Right renal pelvis (tissue), 4 donors: Measurements from ENCODE around the gene N4BP2L2. TPM values are rescaled to one million over a fixed set of nuclear protein-coding genes. Genes with fewer than 3 reads are reported as not detected.
"Not testable (repeated sequence)": the region's sequence is repeated elsewhere in the genome, so short reads cannot be mapped to it uniquely, and the experiment has no call there.

Source experiments
- DNase-seq, 4 donors: peaks; one replicate each; pipeline ENCODE4 v3.0.0-alpha.2; 2013; ENCODE audit warnings: low read depth in 4 of 4, low spot score in 3 of 4, missing footprints in 1 of 4
- polyA plus RNA-seq, 4 donors: library from polyadenylated mRNA; unstranded; fragments of 120-200 nt; gene quantifications; one replicate each; pipeline ENCODE4 v1.2.1, GENCODE V29; 2013; ENCODE audit not compliant: insufficient read length in 4 of 4

The N4BP2L2 gene
- polyA plus RNA-seq, result 100 to 1,000 TPM; 128 to 189 (median 163) TPM

DNA sequence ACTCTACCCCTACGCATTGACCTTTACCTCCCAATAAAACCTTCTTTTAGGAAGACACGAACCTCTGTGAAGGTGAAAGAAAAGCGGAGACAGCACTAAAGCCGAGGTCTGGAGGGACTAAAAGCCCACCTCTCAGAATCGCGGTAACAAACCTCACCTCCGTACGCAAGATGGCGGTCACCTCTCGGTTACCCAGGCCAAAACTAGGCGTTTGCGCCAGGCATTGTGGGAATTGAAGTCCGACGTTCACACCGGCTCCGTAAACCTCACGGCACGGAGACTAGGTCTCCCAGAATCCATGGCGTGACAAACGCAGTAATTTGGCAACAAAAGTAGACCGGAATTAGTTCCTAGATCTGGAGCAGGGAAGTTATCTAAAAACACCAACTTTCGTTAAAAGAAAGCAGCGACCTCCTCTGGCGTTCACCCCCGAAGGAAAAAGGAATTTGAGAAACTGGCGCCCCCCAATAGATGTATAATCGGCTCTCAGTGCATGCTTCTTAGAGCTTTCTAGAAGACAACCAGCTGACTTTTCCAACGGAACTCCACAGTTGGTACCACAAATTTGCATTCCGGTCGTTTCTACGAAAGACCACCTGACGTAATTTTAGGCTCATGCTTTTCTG lies at the start of gene N4BP2L2:
Gene N4BP2L2, minus strand, starts transcription at position 175 of the 626 bp plus-strand sequence. CDS start 1,768 bp downstream, outside the sequence.
- DNase-seq, result peak; percentile 90 to 98 (median 98)

GRCh38 chr13:32587811-32588170 lies 49.2 kb upstream of the N4BP2L2 start:
- no peak for DNase-seq

DNA sequence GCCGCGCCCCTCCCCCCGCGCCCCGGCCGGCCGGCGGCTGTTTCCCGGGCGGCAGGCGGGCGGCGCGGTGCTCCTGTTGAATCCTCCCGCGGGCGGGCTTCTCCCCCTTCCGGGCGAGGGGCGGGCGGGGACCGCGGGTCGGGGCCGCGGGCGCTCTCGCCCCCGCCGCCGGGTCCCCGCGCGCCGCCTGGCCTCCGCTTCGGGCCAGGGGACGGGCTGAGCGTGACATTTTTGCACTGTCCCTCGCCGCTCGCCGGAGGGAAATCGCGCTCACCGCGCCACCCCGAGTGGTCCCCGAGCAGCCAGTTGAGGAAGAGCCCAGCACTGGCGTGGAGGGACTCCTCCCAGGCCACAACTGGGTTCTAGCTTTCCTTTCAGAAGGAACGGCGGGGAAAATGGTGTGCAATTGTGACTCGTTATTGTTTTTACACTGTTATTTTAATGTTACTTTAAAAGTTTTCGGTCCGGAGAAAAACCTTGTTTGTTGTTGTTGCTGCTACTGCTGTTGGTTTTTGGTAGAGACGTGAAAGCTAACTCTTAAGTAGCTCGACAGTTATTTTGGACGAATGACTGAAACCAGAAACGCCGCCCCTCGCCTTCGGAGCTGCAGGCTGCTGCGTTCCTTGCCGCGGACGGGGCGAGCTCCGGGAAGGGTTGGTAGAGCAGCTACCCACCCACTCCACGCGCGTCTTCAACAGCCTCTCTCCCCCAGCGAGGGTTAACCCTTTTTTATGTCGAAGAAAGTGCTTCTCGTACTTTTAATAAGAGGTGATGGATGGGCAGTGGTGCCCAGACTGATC lies 48.6 kb upstream of the N4BP2L2 start:
- peak in 1 of 4 donors; percentile 60 for DNase-seq

- peak; percentile 85 to 91 (median 88) for DNase-seq
Observed at GRCh38 chr13:32586080-32586900, 47.7 kb upstream of the N4BP2L2 start, which contains the start of gene PDS5B. Gene PDS5B, plus strand, starts transcription at chr13:32586452. Its CDS starts 62,321 bp downstream, at chr13:32648773.

DNA sequence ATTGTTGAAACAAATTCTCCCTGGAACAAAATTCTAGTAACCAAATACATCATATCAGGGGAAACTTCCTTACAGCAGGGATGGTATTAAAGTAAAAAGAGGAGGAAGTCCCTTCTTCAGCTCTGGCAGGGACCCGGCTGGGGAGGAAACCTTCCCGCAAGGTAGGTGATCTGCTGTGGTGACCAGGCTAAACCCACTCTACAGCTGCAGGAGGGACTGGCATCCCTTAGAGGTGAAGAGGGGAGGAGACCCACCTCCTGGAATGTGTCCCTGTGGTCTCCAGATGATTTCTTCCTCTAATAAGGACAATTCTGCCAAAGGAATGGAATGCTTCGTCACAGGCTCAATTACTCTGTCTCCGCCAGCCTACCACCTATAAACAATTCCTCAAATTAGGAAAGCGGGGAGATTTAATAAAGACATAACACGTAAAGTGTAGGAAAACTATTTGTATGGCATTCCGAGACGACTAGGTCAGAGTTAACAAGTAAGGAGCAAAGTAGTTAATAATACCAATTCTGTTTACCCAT lies 47.0 kb upstream of the N4BP2L2 start:
- DNase-seq, result no peak

DNA sequence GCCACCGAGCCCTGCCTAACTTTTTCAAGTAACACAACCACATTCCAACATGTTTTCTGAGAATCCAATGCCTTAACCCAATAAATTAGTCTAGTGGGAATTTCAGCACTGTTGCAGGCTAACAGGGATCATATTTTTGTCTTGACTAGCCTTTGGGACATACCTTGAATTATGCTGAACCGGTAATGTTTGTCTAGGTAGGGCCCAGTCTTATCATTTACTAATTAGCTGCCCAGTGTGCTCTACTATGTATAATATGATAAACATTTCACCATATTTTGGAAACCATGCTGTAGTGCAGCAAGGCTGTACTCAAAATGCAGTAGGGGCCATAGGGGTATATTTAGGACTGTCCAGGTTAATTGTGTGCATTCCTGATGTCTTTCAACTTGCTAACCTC lies 44.4 kb upstream of the N4BP2L2 start:
- DNase-seq, result no peak

GRCh38 chr13:32582281-32582680 lies 43.7 kb upstream of the N4BP2L2 start:
- DNase-seq, result no peak

GRCh38 chr13:32581177-32581786 lies 42.7 kb upstream of the N4BP2L2 start:
- no peak for DNase-seq

- no peak for DNase-seq
Observed at GRCh38 chr13:32577032-32577431, 38.4 kb upstream of the N4BP2L2 start.

GRCh38 chr13:32575687-32576086 lies 37.1 kb upstream of the N4BP2L2 start:
- not testable (repeated sequence) for DNase-seq

GRCh38 chr13:32560842-32561241 lies 22.2 kb upstream of the N4BP2L2 start:
- not testable (repeated sequence) for DNase-seq

DNA sequence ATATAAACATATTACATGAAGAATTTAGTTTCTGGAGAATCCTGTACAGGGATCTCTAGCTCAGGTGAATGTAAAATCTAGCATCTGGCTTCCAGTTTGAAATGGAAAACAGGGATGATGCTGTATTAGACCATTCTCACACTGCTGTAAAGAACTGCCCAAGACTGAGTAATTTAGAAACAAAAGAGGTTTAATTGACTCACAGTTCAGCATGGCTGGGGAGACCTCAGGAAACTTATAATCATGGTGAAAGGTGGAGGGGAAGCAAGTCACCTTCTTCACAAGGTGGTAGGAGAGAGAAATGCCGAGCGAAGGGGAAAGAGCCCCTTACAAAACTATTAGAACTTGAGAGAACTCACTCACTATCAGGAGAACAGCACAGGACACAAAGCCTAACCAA lies 17.0 kb upstream of the N4BP2L2 start:
- no peak for DNase-seq

DNA sequence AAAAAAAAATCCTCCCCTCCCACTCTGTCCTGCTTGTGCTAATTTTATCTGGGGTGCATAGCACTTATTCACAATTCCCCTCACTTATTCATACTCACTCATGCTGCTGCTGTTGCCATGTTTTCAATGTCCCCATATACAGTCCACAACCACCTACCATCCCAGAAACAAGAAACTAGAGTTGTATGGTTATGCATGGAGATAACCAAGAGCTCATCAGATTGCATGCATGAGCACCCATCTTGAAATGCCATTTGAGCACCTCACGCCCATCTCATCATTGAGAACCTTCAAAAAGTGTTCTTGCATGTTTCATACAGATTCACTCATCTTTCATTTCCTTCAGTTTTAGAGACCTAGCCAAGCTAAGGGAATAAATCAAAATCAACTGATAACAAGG lies 15.1 kb upstream of the N4BP2L2 start:
- no peak for DNase-seq

GRCh38 chr13:32549788-32550187 lies 11.2 kb upstream of the N4BP2L2 start:
- DNase-seq, result no peak

- DNase-seq, result no peak
Observed at GRCh38 chr13:32548837-32549236, 10.2 kb upstream of the N4BP2L2 start.

- DNase-seq, result no peak
Observed at GRCh38 chr13:32545083-32545482, 6.5 kb upstream of the N4BP2L2 start.

GRCh38 chr13:32542221-32542620 lies 3.6 kb upstream of the N4BP2L2 start:
- DNase-seq, result no peak

GRCh38 chr13:32538143-32538620 lies 413 bp downstream of the N4BP2L2 start:
- DNase-seq, result peak in 2 of 4 donors; percentile 56 to 58

DNA sequence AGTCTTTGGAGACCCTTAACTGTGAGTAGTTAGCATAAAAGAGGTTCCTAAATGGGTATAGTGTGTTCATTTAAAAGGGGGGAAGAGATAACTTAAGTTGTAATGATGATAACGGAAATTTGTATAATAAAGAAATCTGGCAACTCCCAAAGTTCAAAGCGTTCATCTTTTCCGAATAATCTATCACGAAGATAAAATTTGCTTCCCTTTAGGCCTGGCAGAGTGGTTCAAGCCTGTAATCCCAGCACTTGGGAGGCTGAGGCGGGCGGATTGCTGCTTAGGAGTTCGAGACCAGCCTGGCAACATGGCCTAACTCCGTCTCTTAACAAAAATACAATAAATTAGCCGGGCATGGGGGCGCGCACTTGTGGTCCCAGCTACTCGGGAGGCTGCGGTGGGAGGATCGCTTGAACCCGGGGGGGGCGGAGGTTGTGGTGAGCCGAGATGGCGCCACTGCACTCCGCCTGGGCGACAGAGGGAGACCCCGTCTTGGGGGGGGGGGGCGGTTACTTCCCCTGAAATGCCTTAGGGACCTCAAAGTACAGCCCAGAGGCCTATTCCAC lies 934 bp downstream of the N4BP2L2 start:
- DNase-seq, result no peak

- no peak for DNase-seq
Observed at GRCh38 chr13:32535748-32536147, 2.8 kb downstream of the N4BP2L2 start.
